SW480 (cell line): ENCODE results near the gene FRAT1.
A peak's percentile ranks its signal among the peaks of the same experiment; 100 is the strongest.
"Not testable (repeated sequence)": the region's sequence is repeated elsewhere in the genome, so short reads cannot be mapped to it uniquely, and the experiment has no call there.

Experiments
- DNase-seq: peaks from one replicate; pipeline ENCODE4 v3.0.0-alpha.2; 2016; ENCODE audit warnings: low spot score

The FRAT1 gene, protein sequence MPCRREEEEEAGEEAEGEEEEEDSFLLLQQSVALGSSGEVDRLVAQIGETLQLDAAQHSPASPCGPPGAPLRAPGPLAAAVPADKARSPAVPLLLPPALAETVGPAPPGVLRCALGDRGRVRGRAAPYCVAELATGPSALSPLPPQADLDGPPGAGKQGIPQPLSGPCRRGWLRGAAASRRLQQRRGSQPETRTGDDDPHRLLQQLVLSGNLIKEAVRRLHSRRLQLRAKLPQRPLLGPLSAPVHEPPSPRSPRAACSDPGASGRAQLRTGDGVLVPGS

DNA sequence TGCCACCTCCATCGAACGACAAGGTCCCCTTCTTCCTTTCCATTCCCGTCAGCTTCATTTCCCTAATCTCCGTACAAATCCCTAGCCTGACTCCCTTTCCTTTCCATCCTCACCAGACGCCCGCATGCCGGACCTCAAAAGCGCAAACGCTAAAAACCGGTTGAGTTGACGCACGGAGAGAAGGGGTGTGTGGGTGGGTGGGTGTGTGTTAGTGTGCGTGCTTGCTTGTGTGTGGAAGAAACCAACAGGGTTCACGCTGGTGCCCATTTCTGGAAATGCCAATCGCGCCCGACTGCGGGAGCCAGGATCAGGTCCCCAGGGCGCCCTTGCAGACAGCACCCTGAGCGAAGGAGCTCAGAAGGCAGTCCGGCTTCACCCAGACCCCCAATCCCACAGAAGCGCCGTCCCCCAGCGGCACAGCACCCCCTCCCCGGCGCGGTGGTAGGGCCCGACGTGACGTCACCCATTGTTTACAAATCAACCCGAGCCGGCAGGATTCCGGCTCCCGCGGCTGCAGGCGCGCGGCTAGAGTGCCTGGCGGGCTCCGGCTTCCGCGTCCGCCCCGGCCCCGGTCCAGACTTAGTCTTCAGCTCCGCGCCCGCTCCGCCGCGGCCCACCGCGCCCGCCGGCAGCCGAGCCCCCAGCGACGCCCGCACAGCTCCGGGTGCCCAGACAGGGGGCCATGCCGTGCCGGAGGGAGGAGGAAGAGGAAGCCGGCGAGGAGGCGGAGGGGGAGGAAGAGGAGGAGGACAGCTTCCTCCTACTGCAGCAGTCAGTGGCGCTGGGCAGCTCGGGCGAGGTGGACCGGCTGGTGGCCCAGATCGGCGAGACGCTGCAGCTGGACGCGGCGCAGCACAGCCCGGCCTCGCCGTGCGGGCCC, at the start of gene FRAT1:
FRAT1 (plus strand) TSS at position 500 of the 880 bp plus-strand sequence; CDS start at position 683, 183 bp downstream.
- DNase-seq, result peak; percentile 84

DNA sequence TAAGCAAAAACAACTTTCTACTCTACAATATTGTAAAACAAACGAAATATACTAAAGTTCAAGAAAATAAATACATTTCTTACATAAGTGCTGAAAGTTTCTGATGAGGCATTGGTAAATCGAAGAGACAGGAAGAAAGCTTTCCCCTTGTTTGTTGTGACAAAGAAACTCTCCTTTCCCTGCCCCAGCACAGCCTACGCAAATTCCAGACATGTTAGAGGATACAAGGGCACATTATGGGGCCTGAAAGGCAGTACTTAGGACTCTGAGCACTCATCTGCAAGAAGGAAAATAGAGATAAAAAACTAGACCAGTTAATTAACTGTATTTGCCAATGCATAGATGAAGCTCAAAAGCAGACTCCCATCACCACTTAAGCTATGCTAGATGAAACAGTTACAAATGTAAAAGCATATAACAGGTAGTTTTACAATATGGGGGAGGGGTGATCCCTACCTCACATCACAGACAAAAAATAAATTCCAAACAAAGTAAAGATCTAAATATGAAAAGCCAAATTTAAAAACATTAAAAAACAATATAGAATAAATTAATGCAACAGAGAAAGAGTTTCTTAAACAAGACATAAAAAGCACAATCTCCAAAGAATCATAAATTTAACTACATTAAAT, 48.4 kb upstream of the FRAT1 start:
- no peak for DNase-seq

GRCh38 chr10:97273700-97274099, 45.4 kb upstream of the FRAT1 start:
- DNase-seq, result no peak

DNA sequence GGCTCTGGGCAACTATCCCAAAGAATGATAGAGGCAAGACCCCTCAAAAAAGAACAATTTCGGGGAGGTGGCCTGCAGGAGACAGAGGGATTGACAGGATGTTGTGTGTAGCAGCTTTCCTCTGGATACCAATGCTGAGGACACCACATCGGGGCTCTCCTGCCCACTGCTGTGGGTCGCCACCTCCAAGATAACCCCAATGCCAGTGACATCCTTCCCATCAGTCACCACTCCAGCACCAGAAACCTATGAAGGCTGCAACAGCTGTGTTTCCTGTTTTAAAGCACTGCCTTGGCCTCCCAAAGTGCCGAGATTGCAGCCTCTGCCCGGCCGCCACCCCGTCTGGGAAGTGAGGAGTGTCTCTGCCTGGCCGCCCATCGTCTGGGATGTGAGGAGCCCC, 44.2 kb upstream of the FRAT1 start:
- DNase-seq, result no peak

- DNase-seq, result no peak
These were observed 41.5 kb upstream of the FRAT1 start for GRCh38 chr10:97277551-97277950.

DNA sequence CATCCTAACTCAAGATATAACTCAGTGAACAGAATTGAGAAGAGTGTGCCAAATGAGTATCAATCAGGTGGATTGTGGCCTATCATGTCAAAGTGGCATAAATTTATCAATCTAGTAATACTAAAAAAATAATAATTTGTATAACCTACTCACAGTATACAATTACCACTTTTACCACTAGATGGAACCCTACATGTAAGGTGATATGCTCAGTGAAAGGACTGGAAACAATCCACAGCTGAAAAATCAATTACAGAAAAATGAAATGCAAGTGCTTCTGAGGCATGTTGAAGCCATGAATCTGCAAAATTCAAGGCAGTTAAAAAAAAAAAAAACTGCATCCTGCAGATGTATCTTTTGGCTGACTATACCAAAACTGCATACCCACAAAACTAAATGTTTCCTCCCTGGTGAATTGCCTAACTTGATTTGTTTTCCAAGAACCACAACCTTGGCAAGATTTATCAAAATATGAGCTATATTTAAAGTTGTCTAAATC, 40.5 kb upstream of the FRAT1 start:
- DNase-seq, result peak; percentile 66

DNA sequence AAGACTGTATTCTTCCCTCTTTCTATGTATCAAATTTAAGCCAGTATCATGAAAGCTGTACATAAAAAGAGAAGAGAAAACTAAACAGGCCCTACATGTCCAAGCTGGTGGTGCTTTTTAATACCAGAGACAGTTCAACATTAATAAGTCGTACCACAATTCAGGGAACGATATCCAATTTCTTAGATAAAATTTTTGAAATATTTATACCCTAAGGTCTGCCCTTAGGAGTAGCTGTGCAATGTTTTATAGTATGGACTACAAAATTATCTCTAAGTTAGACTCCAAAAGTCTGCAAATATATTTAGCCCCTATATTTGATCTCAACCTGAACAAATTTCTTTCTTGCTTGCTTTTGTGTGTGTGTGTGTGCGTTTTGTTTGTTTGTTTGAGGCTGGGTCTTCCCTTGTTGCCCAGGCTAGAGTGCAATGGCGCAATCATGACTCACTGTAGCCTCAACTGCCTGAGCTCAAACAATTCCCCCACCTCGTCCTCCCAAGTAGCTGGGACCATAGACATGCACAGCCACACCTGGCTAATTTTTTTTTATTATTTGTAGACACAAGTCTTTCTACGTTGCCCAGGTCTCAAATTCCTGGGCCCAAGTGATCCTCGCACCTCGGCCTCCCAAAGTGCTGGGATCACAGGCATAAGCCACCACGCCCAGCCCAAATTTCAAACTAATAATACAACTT, 39.8 kb upstream of the FRAT1 start:
- DNase-seq, result no peak

DNA sequence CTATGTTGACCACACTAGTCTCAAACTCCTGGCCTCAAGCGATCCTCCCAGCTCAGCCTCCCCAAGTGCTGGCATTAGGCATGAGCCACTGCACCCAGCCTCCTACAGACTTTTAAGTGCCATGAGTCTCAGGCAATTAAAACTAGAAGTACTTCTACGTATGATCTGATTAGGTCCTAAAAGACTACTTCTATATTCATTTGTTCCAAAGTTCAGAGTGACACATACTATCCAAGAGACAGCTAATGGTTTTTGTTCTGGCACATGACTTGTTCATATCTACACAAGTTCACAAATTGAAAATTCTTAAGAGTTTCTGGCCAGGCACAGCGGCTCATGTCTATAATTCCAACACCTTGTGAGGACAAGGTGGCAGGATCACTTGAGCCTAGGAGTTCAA, 38.3 kb upstream of the FRAT1 start:
- no peak for DNase-seq

GRCh38 chr10:97290076-97290475, 29.0 kb upstream of the FRAT1 start:
- DNase-seq, result not testable (repeated sequence)

- not testable (repeated sequence) for DNase-seq
These were observed 28.3 kb upstream of the FRAT1 start for GRCh38 chr10:97290576-97291356.

- DNase-seq, result no peak
These were observed 27.5 kb upstream of the FRAT1 start for GRCh38 chr10:97291357-97292096.

GRCh38 chr10:97292097-97292861, 26.8 kb upstream of the FRAT1 start, which contains the start of gene ARHGAP19:
Gene ARHGAP19, minus strand, starts transcription at chr10:97292637. Its CDS starts 10 bp downstream, at chr10:97292627.
- peak; percentile 99 for DNase-seq

DNA sequence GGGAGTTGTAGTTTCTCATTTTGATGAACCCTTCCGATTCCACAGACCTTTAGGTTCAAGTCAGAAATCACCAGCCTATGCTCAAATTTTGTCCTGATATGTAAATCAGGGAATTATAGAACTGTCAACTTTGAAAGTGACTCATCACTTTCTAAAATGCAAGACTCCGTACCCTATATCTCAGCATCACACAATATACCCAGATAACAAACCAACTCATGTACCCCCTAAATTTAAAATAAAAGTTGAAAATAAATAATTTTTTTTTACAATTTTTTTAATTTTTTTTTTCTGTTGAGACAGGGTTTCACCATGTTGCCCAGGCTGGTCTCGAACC, 26.2 kb upstream of the FRAT1 start:
- DNase-seq, result no peak

- DNase-seq, result no peak
These were observed 21.4 kb upstream of the FRAT1 start for GRCh38 chr10:97297556-97298222.

DNA sequence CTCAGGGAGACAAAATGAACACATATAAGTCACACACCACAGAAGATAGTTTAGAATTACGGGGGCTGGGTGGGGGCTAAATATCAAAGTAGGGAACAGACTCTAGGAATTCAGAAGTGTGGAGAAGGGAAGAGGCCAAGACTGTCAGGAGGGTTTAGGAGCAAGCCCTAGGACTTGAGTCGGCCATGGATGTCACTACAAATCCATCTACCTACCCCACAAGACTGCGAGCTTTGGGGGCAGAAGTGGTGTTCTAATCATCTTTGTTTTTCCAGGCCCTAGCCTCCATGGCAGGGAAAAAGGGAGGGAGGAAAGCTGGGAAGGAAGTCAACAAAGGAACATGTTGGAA, 20.9 kb upstream of the FRAT1 start:
- no peak for DNase-seq

GRCh38 chr10:97300980-97301379, 18.1 kb upstream of the FRAT1 start:
- no peak for DNase-seq

GRCh38 chr10:97302088-97302791, 16.8 kb upstream of the FRAT1 start:
- DNase-seq, result no peak

GRCh38 chr10:97307441-97307840, 11.6 kb upstream of the FRAT1 start:
- no peak for DNase-seq
